Endothelial cell of umbilical vein (primary cell): ENCODE data around the gene TOR1A. TPM values are rescaled to one million over a fixed set of nuclear protein-coding genes. Genes with fewer than 3 reads are reported as not detected.

Source experiments
- BruUV-seq: library from RNA; stranded (reverse); fragments of 400-500 nt; replicated peaks from 2 replicates; lab custom pipeline; 2021; lab: Mats Ljungman, UMichigan
- CTCF ChIA-PET: fragments of 300-600, 350-600 bp; sonication (Branson Sonifier 250); formaldehyde crosslinking; loops from one replicate; lab custom pipeline; 2021; ENCODE audit warnings: antibody characterized with exemption, inconsistent platforms; lab: Charles Lee
- POLR2A ChIA-PET: fragments of 300-600, 350-600 bp; sonication (Branson Sonifier 250); formaldehyde crosslinking; loops from one replicate; lab custom pipeline; 2021; ENCODE audit warnings: antibody characterized with exemption, inconsistent platforms; lab: Charles Lee
- DNase-seq: peaks from one replicate; pipeline ENCODE4 v3.0.0-alpha.2; 2011; ENCODE audit warnings: low read depth, low spot score
- FAIRE-seq: peaks from 2 replicates; lab custom pipeline; 2011; peaks lifted over from hg19 to GRCh38; lab: Jason Lieb, UNC
- H2AFZ ChIP-seq: 2 replicates; pipeline ENCODE4 v1.6.0; 2012; ENCODE audit warnings: low read depth, low read length, control low read depth, inconsistent platforms
- H3K27ac ChIP-seq: 2 replicates; pipeline ENCODE4 v1.5.1; 2011; ENCODE audit warnings: low read depth, mild to moderate bottlenecking, control low read depth, low read length, moderate library complexity; ENCODE audit not compliant: insufficient read depth
- H3K27me3 ChIP-seq, 2 experiments: 2 replicates each; pipeline versions ENCODE4 v1.6.0 to v1.6.1; 2011; ENCODE audit warnings: low read length in 2 of 2, mixed read lengths in 1 of 2; ENCODE audit not compliant: control insufficient read depth in 2 of 2, insufficient read depth in 2 of 2
- H3K36me3 ChIP-seq, 2 experiments: 2 replicates in 1 of 2; 3 replicates in 1 of 2; pipeline ENCODE4 v1.5.1; 2011; ENCODE audit warnings: low read length in 2 of 2, mild to moderate bottlenecking in 1 of 2, moderate library complexity in 1 of 2; ENCODE audit not compliant: control insufficient read depth in 2 of 2, insufficient read depth in 2 of 2; ENCODE audit errors: extremely low read depth in 1 of 2
- H3K4me1 ChIP-seq: 3 replicates; pipeline ENCODE4 v1.5.1; 2011; ENCODE audit warnings: mild to moderate bottlenecking, low read length; ENCODE audit not compliant: control insufficient read depth, insufficient read depth; ENCODE audit errors: extremely low read depth
- H3K4me2 ChIP-seq: 2 replicates; pipeline ENCODE4 v1.6.1; 2011; ENCODE audit warnings: low read length, control low read depth, mixed read lengths; ENCODE audit not compliant: insufficient read depth
- H3K4me3 ChIP-seq, 3 experiments: fragments of 200-600 bp in 1 of 3; sonication (generic), shearing (Covaris generic) in 1 of 3; replicated peaks in 1 of 3; 2 replicates each; pipeline ENCODE4 v1.5.1; 2011 to 2016; ENCODE audit warnings: control low read depth in 3 of 3, low read length in 3 of 3, mild to moderate bottlenecking in 2 of 3, inconsistent platforms in 1 of 3, low read depth in 1 of 3, moderate library complexity in 1 of 3; ENCODE audit not compliant: insufficient read depth in 1 of 3
- H3K79me2 ChIP-seq: 2 replicates; pipeline ENCODE4 v1.6.0; 2012; ENCODE audit warnings: low read length, inconsistent platforms; ENCODE audit not compliant: control insufficient read depth, insufficient read depth
- H3K9ac ChIP-seq: replicated peaks from 2 replicates; pipeline ENCODE3; 2011; ENCODE audit warnings: low read length, control low read depth; ENCODE audit not compliant: insufficient read depth; ENCODE audit errors: extremely low read depth
- H3K9me1 ChIP-seq: replicated peaks from 3 replicates; pipeline ENCODE4 v1.6.0; 2011; ENCODE audit warnings: mild to moderate bottlenecking, low read length; ENCODE audit not compliant: control insufficient read depth, insufficient read depth; ENCODE audit errors: extremely low read depth
- H3K9me3 ChIP-seq: replicated peaks from 2 replicates; pipeline ENCODE4 v1.5.1; 2012; ENCODE audit warnings: low read length, inconsistent platforms; ENCODE audit not compliant: control insufficient read depth, insufficient read depth
- H4K20me1 ChIP-seq: replicated peaks from 2 replicates; pipeline ENCODE3; 2011; ENCODE audit warnings: mild to moderate bottlenecking, low read length; ENCODE audit not compliant: control insufficient read depth, insufficient read depth; ENCODE audit errors: extremely low read depth
- CTCF ChIP-seq, 2 donors: IDR thresholded peaks; 1 replicate in 1 of 2; 2 replicates in 1 of 2; pipeline ENCODE4 v1.5.1; 2011; ENCODE audit warnings: low read length in 2 of 2, mild to moderate bottlenecking in 2 of 2, moderate library complexity in 2 of 2, control low read depth in 1 of 2, inconsistent platforms in 1 of 2, low read depth in 1 of 2; ENCODE audit not compliant: insufficient read depth in 1 of 2; ENCODE audit errors: extremely low read depth in 1 of 2
- EZH2 ChIP-seq: IDR thresholded peaks from 2 replicates; pipeline ENCODE4 v1.6.1; 2012; ENCODE audit warnings: borderline replicate concordance, low read depth, mild to moderate bottlenecking, moderate library complexity, low read length, inconsistent platforms; ENCODE audit not compliant: severe bottlenecking
- FOS ChIP-seq: IDR thresholded peaks from 2 replicates; pipeline ENCODE4 v1.6.1; 2011; ENCODE audit warnings: mild to moderate bottlenecking, low read length, moderate library complexity, borderline replicate concordance; ENCODE audit not compliant: insufficient read depth
- GATA2 ChIP-seq: IDR thresholded peaks from 2 replicates; pipeline ENCODE4 v1.7.0; 2011; ENCODE audit warnings: low read depth, mild to moderate bottlenecking, moderate library complexity, mixed read lengths, low read length; ENCODE audit not compliant: insufficient read length, insufficient read depth
- JUN ChIP-seq: IDR thresholded peaks from 2 replicates; pipeline ENCODE4 v1.6.1; 2011; ENCODE audit warnings: borderline replicate concordance, low read depth; ENCODE audit not compliant: insufficient read length, insufficient read depth
- MAX ChIP-seq: IDR thresholded peaks from 2 replicates; pipeline ENCODE4 v1.6.1; 2011; ENCODE audit not compliant: insufficient read depth, insufficient read length
- MYC ChIP-seq: IDR thresholded peaks from one replicate; pipeline ENCODE4 v1.6.1; 2011; ENCODE audit warnings: mild to moderate bottlenecking, low read depth, low read length
- POLR2A ChIP-seq: IDR thresholded peaks from 2 replicates; pipeline ENCODE4 v1.6.1; 2012; ENCODE audit warnings: low read depth, mild to moderate bottlenecking, control low read depth, low read length
- POLR2AphosphoS5 ChIP-seq: IDR thresholded peaks from 2 replicates; pipeline ENCODE4 v1.6.1; 2012; ENCODE audit warnings: low read depth, mild to moderate bottlenecking, control low read depth, low read length, moderate library complexity; ENCODE audit not compliant: insufficient read depth
- dilution Hi-C: fragments of 300-500 bp; cut with MboI; formaldehyde crosslinking; loops from one replicate; pipeline ENCODE4 v1.15.0; 2019; ENCODE audit warnings: low sequenced_read_pairs; ENCODE audit not compliant: extremely low pct_ligation_motif_present
- intact Hi-C: fragments of 100-400 bp; cut with micrococcal nuclease; formaldehyde crosslinking; loops from one replicate; pipeline ENCODE4 v1.10.0; 2022
- polyA plus RNA-seq, 4 experiments: library from polyadenylated mRNA; depleted of rRNA in 3 of 4; stranded (reverse) in 3 of 4; unstranded in 1 of 4; fragments of >200 nt; gene quantifications; 2 replicates each; pipeline versions ENCODE4 v1.2.1 to v1.2.3, GENCODE V29; 2011 to 2012; ENCODE audit warnings: missing spikeins in 1 of 4
- total RNA-seq: library from RNA; stranded (reverse); gene quantifications from 2 replicates; pipeline ENCODE4 v1.2.3, GENCODE V29; 2021

TOR1A gene
- total and polyA plus RNA-seq, 2 donors (not counting 3 experiments of a cell fraction or from before 2014, with no cell fraction given) = 57.8 to 89.8 TPM

- no TSS peak for BruUV-seq
- intact Hi-C loops = no loop called here
- Histone ChIP-seq H3K79me2 (no peaks in the 10 kb centered on the region), H3K9me1 (no peaks in the 10 kb centered on the region), H3K4me1 (no peaks in the 10 kb centered on the region), H3K9ac (no peak overlapping the region), H3K27me3 (no peaks in the 10 kb centered on the region), H2AFZ (no peak overlapping the region), H3K4me3 (no peak overlapping the region), H4K20me1 (no peaks in the 10 kb centered on the region), H3K27ac (no peak overlapping the region), H3K9me3 (no peaks in the 10 kb centered on the region), H3K36me3 (peaks cover 0 to 8% of the 10 kb centered on the region in 2 experiments), H3K4me2 (no peak overlapping the region)
- dilution Hi-C loops = no loop called here
- CTCF ChIA-PET = no interaction called here
- FAIRE-seq (no peak), DNase-seq (no peak)
- no peak for TF ChIP-seq CTCF (IDR thresholded peaks at IDR 0.05; ENCODE audit: extremely low read depth in 1 of 2, insufficient read depth in 1 of 2, low read depth in 1 of 2, low read length in 2 of 2)
- TF ChIP-seq POLR2A = no peak
- no peak for TF ChIP-seq MAX
- no peak for TF ChIP-seq GATA2
- TF ChIP-seq MYC = no peak
- TF ChIP-seq FOS = no peak
- no peak for TF ChIP-seq POLR2AphosphoS5
- no peak for TF ChIP-seq JUN
- no peak for TF ChIP-seq EZH2
- POLR2A ChIA-PET = no interaction called here
These were observed 47.1 kb upstream of the TOR1A start for GRCh38 chr9:129871046-129871445.
